Activated T-cell treated with anti-CD3 and anti-CD28 coated beads for 48 hours (primary cell): Measurements from ENCODE around the gene INHA.

ENCODE experiments used
- DNase-seq: peaks from one replicate; pipeline ENCODE4 v3.0.0-alpha.2; 2020; ENCODE audit warnings: low read depth

The INHA gene

DNA sequence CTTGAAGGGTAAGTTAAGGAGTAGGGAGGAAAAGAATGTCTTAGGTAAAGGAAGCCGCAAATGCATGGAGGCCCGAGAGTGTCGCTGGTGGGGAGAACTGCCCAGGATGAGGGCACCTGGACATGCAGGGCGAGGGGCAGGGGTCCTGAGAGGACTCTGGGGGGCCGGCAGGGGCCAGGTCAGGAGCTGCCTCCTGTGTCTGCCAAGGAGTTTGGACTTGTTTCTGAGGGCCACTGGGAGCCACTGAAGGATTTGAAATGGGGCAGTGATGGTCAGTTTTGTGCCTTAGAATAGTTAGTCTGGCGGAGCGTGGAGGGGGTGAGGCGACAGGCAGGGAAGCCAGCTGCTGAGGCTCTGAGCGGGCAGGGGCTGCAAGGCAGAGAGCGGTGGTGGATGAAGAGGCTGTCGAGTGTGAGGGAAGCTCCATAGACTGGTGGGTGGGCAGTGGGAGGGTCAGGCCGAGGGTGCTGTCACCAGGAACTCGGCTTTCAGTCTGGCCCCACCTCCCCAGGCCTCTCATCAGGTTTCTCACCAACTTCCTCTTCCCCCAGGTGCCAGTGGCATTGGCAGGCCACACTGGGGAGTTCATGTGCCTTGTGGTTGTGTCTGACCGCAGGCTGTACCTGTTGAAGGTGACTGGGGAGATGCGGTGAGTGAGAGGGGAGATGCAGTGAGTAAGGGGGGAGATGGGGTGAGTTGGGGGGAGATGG is 40.6 kb downstream of the INHA start:
- DNase-seq = no peak

DNA sequence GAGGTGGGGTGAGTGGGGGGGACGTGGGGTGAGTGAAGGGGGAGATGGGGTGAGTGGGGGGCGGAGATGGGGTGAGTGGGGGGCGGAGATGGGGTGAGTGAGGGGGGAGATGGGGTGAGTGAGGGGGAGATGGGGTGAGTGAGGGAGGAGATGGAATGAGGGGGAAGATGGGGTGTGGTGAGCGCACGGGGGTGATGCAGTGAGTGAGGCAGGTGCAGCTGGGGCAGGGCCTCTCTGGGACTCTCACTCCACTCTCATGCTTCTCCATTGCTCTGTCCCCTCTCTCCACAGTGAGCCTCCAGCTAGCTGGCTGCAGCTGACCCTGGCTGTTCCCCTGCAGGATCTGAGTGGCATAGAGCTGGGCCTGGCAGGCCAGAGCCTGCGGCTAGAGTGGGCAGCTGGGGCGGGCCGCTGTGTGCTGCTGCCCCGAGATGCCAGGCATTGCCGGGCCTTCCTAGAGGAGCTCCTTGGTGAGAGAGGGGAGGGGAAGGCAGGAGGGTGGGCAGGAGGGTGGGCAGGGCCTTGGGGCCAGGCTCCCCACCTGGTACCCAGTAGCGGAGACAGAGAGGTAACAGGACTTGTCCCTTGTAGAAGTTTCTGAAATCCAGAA is 41.5 kb downstream of the INHA start:
- DNase-seq = no peak

DNA sequence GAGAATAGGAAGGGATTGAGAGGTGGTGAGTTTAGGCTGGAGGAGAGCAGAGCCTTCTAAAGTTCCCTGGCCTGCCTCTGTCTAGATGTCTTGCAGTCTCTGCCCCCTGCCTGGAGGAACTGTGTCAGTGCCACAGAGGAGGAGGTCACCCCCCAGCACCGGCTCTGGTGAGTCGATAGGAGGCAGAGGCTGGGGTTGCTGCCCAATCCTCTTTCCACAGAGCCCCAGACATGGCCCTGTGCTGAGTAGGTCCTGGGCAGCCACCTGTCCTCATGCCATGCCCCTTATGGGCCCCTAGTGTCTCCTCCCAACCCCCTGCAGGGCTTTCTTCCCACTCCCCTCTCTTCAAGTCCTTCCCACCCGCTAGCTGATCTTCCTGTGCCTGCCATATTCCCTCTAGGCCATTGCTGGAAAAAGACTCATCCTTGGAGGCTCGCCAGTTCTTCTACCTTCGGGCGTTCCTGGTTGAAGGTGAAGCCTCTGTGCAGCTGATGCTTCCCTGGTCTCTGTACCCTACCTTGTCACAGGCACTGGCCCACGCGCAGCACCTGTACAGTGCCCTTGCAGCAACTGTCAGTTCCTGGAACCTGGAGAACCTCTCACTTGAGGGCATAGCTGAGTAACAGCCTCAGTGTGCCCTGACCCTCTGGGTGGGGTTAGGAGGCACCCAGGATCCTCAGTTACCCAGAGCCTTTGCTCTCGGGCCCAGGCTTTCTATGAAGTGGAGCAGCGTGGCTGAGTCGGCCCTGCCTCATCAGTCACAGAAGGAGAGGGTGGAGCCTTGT is 42.2 kb downstream of the INHA start:
- DNase-seq = no peak

DNA sequence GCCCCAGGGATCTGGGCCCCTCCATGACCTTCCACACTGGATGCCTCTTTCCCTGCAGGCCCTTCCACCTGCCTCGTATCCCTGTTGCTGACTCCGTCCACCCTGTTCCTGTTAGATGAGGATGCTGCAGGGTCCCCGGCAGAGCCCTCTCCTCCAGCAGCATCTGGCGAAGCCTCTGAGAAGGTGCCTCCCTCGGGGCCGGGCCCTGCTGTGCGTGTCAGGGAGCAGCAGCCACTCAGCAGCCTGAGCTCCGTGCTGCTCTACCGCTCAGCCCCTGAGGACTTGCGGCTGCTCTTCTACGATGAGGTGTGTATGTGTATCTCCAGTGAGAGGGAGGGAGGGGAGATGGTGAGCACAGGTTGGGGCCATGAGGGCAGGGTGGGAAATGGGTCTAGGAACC is 42.9 kb downstream of the INHA start:
- no peak for DNase-seq

- no peak for DNase-seq
These were observed 43.8 kb downstream of the INHA start for GRCh38 chr2:219615894-219616293.

DNA sequence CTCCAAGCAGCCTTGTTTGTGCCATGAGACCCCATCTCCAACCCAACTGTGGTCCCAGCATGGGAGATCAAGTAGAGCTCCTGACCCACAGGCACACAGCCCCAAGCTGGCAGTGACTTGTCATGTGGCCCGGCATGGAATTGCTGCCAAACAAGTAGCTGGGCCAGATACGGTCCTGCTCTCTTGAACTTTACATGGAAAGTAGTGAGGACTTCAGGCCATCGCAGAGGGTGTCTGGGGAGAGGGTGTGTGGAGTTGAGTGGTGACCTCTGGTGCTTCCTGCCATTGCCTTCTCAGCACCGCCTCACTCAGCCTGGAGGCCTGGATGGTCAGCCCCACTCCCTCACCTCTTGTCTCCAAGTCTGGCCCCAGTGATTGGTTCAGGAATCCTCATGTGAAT is 44.4 kb downstream of the INHA start:
- DNase-seq = no peak

DNA sequence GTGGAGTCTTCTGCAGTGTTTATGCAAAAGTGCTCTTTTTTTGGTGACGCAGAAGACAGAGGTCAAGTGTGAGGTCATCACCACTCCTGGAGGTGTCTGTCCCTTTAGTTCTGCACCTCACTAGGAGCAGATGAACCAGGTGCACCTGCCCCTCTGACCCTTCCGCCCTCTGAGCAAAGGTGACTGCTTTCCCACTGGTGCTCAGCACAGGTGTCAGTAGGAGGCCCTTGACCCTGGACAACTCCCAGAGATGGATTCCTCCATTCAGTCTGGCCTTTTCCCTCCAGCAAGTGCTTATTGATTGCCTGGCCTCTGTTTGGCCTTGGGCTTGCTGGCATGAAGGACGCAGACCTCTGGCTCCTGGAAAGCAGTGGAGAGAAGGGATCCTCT is 46.6 kb downstream of the INHA start:
- DNase-seq = no peak

DNA sequence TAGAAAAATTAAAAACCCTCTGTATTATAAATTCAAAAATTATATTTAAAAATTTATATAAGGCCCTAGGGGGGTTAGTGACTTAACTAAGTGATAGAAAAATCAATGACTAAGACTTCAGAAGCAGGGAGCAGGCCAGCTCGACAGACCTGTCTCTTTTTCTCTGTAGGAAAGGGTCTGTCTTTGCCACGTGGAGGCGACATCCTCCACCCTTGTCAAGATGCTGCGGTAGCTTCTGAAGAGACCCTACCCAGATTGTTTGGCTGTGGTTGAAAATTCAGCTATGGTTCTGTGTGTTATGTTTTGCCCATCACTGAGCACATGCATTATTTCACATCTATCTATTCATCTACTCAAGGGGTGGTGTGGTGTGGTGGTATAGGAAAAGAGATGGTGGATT is 47.1 kb downstream of the INHA start:
- DNase-seq = no peak

GRCh38 chr2:219620546-219620945 is 48.4 kb downstream of the INHA start:
- DNase-seq = no peak

DNA sequence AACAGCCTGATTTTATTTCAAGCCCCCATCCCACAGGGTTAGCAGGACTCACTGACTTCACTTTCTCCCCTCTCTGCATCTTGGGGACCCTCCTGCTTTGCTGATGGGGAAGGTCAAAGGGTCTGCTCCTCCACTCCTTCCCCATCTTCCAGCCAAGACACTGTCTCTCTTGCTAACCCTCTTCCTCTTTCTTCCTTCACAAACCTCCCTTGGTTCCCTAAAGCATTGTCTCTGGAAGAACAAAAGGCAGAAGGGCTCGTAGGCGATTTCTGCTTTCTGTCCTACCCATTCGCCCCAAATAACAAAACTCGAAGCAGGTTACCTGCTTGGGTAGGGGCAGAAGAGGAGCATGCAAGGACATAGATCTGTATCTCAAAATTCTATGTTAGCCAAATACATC is 49.8 kb downstream of the INHA start:
- DNase-seq = no peak

GRCh38 chr2:219622472-219622871 is 50.4 kb downstream of the INHA start:
- no peak for DNase-seq

DNA sequence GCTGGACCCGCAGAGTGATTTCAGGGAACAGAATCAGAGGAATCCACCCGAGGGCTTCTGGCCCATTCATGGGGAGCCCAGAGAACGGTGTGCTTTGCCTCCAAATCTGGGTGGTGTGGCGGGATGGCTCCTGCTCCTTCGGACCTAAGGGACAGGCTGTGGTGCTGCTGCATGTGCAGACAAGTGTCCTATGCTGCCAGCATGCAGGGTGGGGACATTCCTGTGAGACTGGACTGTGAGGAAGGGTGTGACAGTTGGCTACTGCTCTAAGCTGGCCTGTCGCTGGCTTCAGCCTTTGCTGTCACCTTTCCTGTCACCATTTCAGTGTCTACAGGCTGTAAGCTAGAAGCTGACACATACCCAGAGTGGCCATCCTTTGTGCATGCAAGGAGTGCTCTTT is 52.5 kb downstream of the INHA start:
- no peak for DNase-seq

- DNase-seq = no peak
These were observed 53.1 kb downstream of the INHA start for GRCh38 chr2:219625179-219625578.
